Esophagus squamous epithelium (tissue), 5 donors: ENCODE data around the gene CCL20. TPM values are rescaled to one million over a fixed set of nuclear protein-coding genes. Genes with fewer than 3 reads are reported as not detected.

Experiments
- DNase-seq: peaks from one replicate; lab custom pipeline; 2025; lab: John Stamatoyannopoulos, UW
- H3K27ac ChIP-seq, 4 donors: fragments of 200-600 bp; sonication (generic); one replicate each; pipeline ENCODE4 v1.5.1; 2016 to 2019; ENCODE audit warnings: mild to moderate bottlenecking in 1 of 4
- H3K27me3 ChIP-seq, 4 donors: fragments of 200-600 bp; sonication (generic); 1 replicate in 3 of 4; 2 replicates in 1 of 4; pipeline versions ENCODE4 v1.5.1 to v1.6.0; 2017 to 2021; ENCODE audit warnings: antibody characterized with exemption in 1 of 4
- H3K36me3 ChIP-seq, 3 donors: fragments of 200-600 bp; sonication (generic); one replicate each; pipeline ENCODE4 v1.5.1; 2016 to 2019
- H3K4me1 ChIP-seq, 3 donors: fragments of 200-600 bp; sonication (generic); one replicate each; pipeline ENCODE4 v1.5.1; 2017 to 2019
- H3K4me3 ChIP-seq, 4 donors: fragments of 200-600 bp; sonication (generic); 1 replicate in 3 of 4; 2 replicates in 1 of 4; pipeline ENCODE4 v1.5.1; 2016 to 2019; ENCODE audit warnings: mild to moderate bottlenecking in 2 of 4, moderate library complexity in 1 of 4
- H3K9me3 ChIP-seq, 3 donors: fragments of 200-600 bp; sonication (generic); one replicate each; pipeline ENCODE4 v1.5.1; 2016 to 2019
- POLR2A ChIP-seq, 4 donors: fragments of 450-650 bp; IDR thresholded peaks; one replicate each; pipeline ENCODE4 v1.6.1; 2017; ENCODE audit warnings: antibody characterized with exemption in 4 of 4, mild to moderate bottlenecking in 4 of 4, moderate library complexity in 3 of 4
- WGBS, 2 donors: methylation state at CpG; one replicate each; pipeline ENCODE4 v1.1.5; 2018; 5-methylcytosine and 5-hydroxymethylcytosine counted together
- intact Hi-C: fragments of 100-400 bp; cut with DNase I; formaldehyde crosslinking; loops from one replicate; pipeline ENCODE4 v1.15.0; 2022
- total RNA-seq, 4 donors: library from RNA; depleted of rRNA; stranded (reverse); fragments of >200 nt; gene quantifications; one replicate each; pipeline ENCODE4 v1.1.0, GENCODE V29; 2016
- TF ChIP-seq, protein P1 (sequence below), 6 experiments: fragments of 450-650 bp in 4 of 6; fragments of 200-600 bp in 2 of 6; sonication (generic) in 2 of 6; IDR thresholded peaks; one replicate each; pipeline ENCODE4 v1.5.1; 2016 to 2019; ENCODE audit warnings: antibody characterized with exemption in 6 of 6, mild to moderate bottlenecking in 4 of 6, moderate library complexity in 4 of 6
- donor health status: DM: yes; HTN: yes; CAD: no.

CCL20 gene
- total RNA-seq, 4 donors from 2014 or later = 1.9 to 57.2 (median 8.5) TPM

- TF ChIP-seq, protein P1, sequence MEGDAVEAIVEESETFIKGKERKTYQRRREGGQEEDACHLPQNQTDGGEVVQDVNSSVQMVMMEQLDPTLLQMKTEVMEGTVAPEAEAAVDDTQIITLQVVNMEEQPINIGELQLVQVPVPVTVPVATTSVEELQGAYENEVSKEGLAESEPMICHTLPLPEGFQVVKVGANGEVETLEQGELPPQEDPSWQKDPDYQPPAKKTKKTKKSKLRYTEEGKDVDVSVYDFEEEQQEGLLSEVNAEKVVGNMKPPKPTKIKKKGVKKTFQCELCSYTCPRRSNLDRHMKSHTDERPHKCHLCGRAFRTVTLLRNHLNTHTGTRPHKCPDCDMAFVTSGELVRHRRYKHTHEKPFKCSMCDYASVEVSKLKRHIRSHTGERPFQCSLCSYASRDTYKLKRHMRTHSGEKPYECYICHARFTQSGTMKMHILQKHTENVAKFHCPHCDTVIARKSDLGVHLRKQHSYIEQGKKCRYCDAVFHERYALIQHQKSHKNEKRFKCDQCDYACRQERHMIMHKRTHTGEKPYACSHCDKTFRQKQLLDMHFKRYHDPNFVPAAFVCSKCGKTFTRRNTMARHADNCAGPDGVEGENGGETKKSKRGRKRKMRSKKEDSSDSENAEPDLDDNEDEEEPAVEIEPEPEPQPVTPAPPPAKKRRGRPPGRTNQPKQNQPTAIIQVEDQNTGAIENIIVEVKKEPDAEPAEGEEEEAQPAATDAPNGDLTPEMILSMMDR (IDR thresholded peaks at IDR 0.05) = no peak
- TF ChIP-seq POLR2A (IDR thresholded peaks at IDR 0.05) = no peak
- 56 to 70% methylated on average over 6 of the region's 6 CpGs for WGBS, 2 donors
- Histone ChIP-seq H3K4me1 (peaks cover 3 to 35% (median 10%) of the 10 kb centered on the region in 3 donors), H3K27ac (peak overlapping the region in 1 of 4 donors; percentile 2), H3K9me3 (no peaks in the 10 kb centered on the region), H3K27me3 (no peaks in the 10 kb centered on the region), H3K4me3 (no peak overlapping the region), H3K36me3 (no peaks in the 10 kb centered on the region)
- DNase-seq = no peak
- intact Hi-C loops = no loop called here
Measured at GRCh38 chr2:227853765-227854271, 40.2 kb downstream of the CCL20 start.

DNA sequence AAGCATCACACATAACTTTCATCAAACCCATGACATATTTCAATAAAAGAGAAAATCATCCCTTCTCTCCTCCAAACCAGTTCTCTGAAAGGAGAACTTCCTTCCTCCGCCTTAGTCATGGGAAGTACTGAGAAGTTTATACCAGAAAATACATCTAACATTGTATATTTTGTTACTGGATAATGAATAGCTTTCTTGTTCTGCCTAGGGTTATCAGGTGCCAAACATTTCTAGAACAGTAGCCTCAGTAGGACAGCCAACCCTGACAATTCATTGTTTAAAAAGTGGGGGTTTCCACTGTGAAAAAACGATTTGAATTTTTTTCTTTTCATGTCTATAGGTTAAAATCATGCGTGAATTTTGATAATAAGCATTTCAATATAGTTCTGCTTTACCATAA, 41.8 kb downstream of the CCL20 start:
- DNase-seq = no peak
- Histone ChIP-seq H3K4me3 (no peak overlapping the region), H3K27ac (no peak overlapping the region), H3K27me3 (no peaks in the 10 kb centered on the region), H3K9me3 (no peaks in the 10 kb centered on the region), H3K36me3 (no peaks in the 10 kb centered on the region), H3K4me1 (peaks cover 0 to 27% (median 13%) of the 10 kb centered on the region in 3 donors)
- WGBS, 2 donors = 33 to 36% methylated on average over 3 of the region's 3 CpGs
- intact Hi-C loops = no loop called here
- no peak for TF ChIP-seq POLR2A (IDR thresholded peaks at IDR 0.05)
- TF ChIP-seq, protein P1 (IDR thresholded peaks at IDR 0.05) = no peak

DNA sequence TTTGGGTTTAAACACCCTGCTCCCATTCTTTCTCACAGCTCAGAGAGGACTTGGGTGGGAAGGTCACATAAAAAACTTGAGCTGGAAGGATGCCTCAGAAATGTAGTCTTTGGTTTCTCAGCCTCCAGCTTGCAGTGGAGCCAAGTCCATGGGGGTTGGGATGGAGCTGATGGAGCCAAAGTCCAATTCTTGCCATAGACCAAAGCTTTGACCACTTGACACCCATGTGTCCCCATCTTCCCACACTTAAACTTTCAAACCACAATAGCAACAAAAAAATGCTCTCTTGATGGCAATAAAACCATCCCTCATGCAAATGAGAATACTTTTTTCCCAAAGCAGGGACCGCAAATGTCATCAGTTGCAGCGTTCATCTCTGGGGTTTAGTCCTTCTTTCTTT, 43.1 kb downstream of the CCL20 start:
- TF ChIP-seq, protein P1 (IDR thresholded peaks at IDR 0.05) = no peak
- no peak for TF ChIP-seq POLR2A (IDR thresholded peaks at IDR 0.05)
- intact Hi-C loops = no loop called here
- Histone ChIP-seq H3K27me3 (no peaks in the 10 kb centered on the region), H3K9me3 (no peaks in the 10 kb centered on the region), H3K4me1 (peaks cover 0 to 37% (median 17%) of the 10 kb centered on the region in 3 donors), H3K27ac (no peak overlapping the region), H3K36me3 (no peaks in the 10 kb centered on the region), H3K4me3 (no peak overlapping the region)
- WGBS, 2 donors = 89 to 93% methylated on average over 2 of the region's 2 CpGs
- no peak for DNase-seq

- Histone ChIP-seq H3K36me3 (no peaks in the 10 kb centered on the region), H3K27me3 (no peaks in the 10 kb centered on the region), H3K4me3 (no peak overlapping the region), H3K4me1 (peaks cover 0 to 47% (median 12%) of the 10 kb centered on the region in 3 donors), H3K9me3 (no peaks in the 10 kb centered on the region), H3K27ac (no peak overlapping the region)
- 15 to 41% methylated on average over 3 of the region's 6 CpGs for WGBS, 2 donors
- DNase-seq = no peak
- intact Hi-C loops = loop anchor here (10.0 kb wide), 2 partner anchors 95 to 195 kb away; partner anchors contain the start of gene SCYGR5
- no peak for TF ChIP-seq POLR2A (IDR thresholded peaks at IDR 0.05)
- TF ChIP-seq, protein P1 (IDR thresholded peaks at IDR 0.05) = no peak
Measured at GRCh38 chr2:227860221-227860641, 46.6 kb downstream of the CCL20 start.

GRCh38 chr2:227861011-227861410, 47.4 kb downstream of the CCL20 start:
- intact Hi-C loops = loop anchor here (10.0 kb wide), 2 partner anchors 96 to 196 kb away; partner anchors contain the start of gene SCYGR5
- Histone ChIP-seq H3K27ac (no peak overlapping the region), H3K27me3 (no peaks in the 10 kb centered on the region), H3K4me3 (no peak overlapping the region), H3K36me3 (no peaks in the 10 kb centered on the region), H3K9me3 (no peaks in the 10 kb centered on the region), H3K4me1 (peaks cover 0 to 44% (median 12%) of the 10 kb centered on the region in 3 donors)
- DNase-seq = no peak
- WGBS, 2 donors = 33 to 37% methylated on average over 2 of the region's 2 CpGs
- TF ChIP-seq, protein P1 (IDR thresholded peaks at IDR 0.05) = no peak
- TF ChIP-seq POLR2A (IDR thresholded peaks at IDR 0.05) = no peak
